HG02798 (cell line): ENCODE measurements around the gene SEMA6A.

ENCODE experiments used
- ATAC-seq: cut with Tn5 transposase; IDR thresholded peaks from one replicate; pipeline ENCODE4 v1.9.1; 2021; ENCODE audit warnings: mild to moderate bottlenecking; ENCODE audit not compliant: unreplicated experiment, poor library complexity

SEMA6A gene

GRCh38 chr5:116420540-116420939 is 154.1 kb downstream of the SEMA6A start:
- ATAC-seq, result no peak

DNA sequence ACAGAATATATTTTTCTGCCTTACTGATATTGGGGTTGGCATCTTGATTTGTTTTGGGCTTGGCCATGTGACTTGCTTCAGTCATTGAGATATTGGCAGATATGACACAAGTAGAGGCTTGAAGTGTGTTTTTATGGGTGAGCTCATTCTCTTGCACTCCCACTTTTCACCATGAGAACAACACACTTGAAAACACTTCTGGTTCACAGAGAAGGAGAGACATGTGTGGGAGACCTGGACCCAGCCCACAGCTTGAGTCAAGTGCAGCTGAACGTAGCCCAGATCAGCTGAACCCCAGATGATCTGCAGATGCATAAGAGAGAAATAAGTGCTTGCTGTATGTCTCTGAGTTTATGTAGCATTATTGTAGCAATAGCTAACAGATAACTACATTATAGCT is 155.4 kb downstream of the SEMA6A start:
- ATAC-seq, result no peak

GRCh38 chr5:116418774-116419173 is 155.8 kb downstream of the SEMA6A start:
- no peak for ATAC-seq

- no peak for ATAC-seq
Observed at GRCh38 chr5:116418016-116418415, 156.6 kb downstream of the SEMA6A start.

- no peak for ATAC-seq
Observed at GRCh38 chr5:116415989-116416388, 158.6 kb downstream of the SEMA6A start.

DNA sequence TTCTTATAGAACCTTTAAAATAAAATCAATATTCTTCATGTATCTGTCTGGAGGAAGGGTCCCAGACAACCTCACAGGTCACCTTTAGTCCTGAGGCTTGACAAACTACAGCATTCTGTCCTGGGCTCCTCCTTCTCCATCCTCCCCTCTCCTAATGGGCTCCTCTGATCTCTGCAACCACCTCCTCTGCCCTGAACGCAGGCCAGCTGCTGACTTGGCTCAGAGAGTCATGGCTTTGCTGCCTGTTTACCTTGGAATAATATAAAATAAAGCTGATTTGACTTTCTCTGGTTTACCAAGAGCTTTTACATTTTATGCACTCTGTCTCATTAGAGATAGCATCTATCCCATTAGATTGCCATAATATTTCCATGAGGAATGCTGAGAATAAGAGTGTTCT is 159.4 kb downstream of the SEMA6A start:
- ATAC-seq, result no peak

DNA sequence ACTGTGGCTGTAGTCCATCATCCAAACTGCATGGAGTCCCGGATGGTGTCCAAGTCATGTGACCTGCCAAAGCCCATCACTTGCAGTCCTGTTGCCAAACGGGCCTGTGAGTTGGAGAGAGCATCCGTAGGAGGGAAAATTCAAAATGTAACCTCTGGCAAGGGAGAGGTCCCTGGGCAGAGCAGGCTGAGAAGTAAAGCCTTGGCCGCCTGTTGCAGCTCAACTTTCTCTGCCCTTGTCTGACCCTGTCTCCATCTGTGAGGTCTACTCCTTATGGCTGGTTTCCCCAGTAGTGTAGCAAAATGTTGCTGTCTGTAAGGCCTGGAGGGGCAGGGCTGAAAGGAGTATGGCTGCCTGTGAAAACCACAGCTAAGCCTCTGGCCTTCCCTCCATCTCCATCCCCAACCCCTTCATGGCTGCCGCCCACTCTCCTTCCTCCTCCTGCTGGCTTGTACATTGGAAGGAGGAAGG is 163.5 kb downstream of the SEMA6A start:
- no peak for ATAC-seq

DNA sequence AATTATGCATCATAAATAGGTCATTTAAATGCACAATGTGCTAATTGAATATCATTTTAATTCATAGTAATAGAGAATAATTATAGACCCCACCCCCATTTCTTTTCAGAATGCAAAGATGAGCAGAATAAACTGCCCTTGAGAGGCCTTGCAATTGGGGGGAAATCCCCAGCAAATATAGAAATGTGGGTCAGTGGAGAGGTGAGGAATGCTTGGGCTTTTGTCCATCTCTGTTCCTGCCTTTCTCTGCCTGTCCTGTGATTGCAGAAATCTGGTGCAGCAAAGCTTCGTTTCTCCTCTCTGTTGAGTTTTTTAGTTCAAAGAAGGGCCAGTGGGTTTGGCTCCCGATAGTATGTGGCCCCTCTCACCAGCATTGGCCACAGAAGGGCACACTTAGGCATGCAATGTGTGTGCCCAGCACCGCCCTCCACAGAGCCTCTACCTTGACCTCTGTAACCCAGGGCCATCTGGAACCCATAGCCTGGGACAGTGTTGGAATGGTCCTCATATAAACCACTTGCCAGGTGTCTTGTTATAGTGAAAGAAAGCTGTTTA is 164.2 kb downstream of the SEMA6A start:
- ATAC-seq, result no peak

DNA sequence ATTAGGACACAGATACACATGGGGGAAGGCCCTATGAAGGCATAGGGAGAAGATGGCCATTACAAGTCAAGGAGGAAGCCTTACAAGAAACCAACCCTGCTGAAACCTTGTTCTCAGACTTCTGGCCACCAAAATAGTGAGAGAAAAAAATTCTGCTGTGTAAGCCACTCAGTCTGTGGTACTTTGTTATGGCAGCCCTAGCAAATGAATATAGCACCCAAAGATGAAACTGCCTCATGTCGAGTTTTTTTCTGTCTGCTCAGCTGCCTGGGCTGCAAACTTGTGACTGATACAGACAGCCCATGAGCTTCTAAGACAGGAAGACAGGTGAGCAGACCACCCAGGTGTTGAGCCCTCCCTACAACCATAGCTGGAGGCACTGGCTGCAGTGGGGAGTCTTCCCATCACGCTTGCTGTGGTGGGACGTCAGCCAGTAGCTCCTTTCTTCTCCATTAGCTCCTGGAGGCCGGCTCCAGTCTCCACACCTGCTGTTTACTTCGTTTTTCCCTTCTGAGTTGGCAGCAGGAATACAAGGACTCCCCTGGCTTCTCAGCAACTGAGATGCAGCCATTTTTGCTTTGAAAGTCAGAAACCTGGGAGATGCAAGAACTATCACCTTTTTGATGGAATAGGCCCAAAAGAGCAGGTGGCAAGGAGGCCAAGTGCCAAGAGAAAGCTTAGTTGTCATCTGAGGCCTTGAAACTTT is 164.9 kb downstream of the SEMA6A start:
- no peak for ATAC-seq

GRCh38 chr5:116406306-116407041 is 168.1 kb downstream of the SEMA6A start:
- no peak for ATAC-seq

DNA sequence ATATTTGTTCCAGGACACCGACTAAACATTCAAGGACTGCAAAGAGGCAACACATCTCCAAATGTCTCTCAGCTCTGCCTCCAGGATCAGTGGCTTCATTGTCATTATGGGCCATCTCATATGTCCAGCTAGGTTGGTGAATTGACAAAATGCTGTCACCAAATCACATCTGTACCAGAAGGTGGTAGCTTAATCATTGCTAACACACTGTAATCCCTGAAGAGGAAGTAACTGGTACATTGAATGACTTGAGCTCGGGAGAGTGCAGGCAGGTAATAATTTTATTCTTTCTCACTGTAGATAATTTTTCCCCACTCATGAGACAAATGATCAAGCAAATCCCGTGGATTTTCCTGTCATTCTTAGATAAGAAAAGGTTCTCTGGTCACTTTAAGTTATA is 169.8 kb downstream of the SEMA6A start:
- ATAC-seq, result no peak

GRCh38 chr5:116404016-116404415 is 170.6 kb downstream of the SEMA6A start:
- ATAC-seq, result no peak

DNA sequence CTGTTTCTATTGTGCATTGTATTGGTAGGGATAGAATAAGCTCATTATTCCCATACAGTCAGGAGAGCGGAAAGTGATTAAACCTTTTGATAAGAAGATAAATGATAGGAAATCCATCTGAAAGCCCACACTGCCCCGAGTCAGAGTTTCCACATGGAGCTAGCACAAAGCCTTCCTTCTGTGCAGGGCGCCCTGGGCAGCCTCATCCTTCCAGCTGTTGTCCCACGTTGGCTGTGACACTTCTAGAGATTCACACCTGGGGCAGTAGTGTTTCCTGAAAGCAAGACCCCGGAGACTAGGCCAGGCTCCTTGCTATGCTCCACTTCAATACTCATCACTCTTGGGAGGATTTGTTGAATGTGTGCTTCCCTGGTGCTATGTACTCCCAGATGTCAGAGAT is 172.4 kb downstream of the SEMA6A start:
- no peak for ATAC-seq

DNA sequence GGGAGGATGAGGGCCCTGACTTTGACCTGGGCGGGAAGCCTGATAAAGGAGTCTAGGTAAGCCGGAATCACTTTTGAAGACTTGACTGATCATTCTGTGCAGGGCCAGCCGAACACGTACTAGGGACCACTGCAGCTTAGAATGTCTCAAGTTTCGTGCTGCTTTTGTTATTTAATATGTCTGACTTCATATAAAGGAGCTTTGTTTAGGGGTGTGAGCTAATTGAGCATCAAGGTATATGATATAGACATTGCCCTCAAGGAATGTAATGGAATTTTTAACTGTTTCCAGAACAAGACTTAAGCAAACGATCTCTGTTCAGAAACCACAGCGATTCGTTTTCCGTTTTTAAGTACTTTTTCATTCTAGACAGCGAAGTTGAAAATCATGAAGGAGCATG is 173.0 kb downstream of the SEMA6A start:
- no peak for ATAC-seq

DNA sequence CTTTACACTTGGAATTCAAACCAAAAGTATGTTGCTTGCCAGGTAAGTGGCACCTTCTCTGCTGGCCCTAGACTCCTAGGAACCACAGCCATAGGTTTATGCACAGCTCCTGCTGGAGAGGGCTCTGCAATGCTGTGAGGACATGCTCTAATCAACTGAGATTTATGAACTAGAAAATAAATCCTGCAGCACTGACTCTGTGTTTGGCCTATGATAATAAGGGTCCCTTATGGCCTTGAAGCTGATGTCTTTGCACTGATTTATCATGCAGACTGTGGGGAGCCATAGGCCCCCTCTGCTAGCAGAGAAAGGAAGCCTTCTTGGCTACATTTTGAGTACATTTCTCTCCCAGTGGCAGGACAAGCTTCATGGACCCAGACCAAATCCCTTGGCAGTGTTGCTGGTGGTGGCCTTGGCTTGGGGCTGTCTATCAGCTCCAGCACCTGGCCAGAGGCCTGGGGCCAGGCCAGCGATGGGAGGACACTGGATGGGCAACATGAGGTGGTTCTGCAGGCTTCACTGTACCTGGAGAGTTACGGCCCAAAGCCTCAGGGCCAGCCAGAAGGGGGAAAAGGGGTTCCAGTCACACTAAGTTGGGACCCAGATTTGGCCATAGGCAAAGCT is 178.0 kb downstream of the SEMA6A start:
- ATAC-seq, result no peak

GRCh38 chr5:116395631-116396203 is 178.9 kb downstream of the SEMA6A start:
- no peak for ATAC-seq

DNA sequence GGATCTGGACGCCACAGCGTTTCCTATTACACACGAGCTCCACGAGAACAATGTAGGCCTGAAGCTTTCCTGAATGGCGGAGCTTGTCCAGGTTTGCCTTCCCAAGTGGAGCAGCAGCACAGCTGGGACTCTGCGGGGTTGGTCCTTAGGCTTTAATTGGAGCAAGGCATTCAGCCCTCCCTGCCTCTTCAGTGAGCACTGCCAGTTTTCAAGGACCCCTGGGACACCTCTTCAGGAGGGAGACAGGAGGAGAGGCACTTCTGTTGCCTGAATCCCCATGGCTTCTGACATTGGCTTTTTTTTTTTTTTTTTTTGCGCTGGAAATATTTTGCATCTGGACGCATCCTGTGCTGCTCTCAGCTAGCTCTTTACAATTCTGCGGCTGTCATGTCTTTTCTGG is 179.4 kb downstream of the SEMA6A start:
- ATAC-seq, result no peak

GRCh38 chr5:116394186-116394867 is 180.3 kb downstream of the SEMA6A start:
- no peak for ATAC-seq
